ENCODE measurements around the gene KRT76. TPM values are rescaled to one million over a fixed set of nuclear protein-coding genes. Genes with fewer than 3 reads are reported as not detected.

Gene KRT76
- total RNA-seq, 3 donors from 2014 or later, result not detected

DNA sequence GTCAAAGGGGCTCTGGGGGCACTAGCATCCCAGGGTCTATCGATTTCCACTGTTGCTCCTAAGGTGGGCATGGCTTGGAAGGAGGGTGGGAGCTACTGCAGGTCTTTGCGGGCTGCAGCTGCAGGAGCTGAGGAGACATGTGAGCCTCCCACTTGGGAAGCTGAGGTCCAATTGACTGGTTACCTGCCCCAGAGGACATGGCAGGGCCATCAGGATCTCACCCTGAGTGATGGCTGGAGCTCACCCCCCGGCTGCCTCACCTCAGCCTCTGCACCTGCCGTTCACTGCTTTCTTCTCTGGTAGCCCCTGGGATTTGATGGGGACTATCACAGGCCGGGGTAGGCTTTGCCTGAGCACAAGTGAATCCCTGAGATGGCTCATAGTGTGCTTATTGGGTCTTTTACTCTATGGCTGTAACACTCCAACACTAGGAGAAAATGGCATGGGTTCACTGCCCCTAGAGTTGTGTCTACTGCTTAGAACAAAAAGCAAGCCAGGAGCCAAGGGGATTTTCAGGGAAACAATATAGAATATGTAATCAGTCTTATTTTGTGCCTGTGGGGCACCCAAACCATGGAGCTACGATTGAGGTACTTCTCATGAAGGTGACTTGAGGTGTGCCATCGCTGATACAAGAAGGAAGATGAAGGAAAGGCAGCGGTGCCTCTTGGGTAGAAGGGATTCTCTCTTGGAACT lies 40.0 kb upstream of the KRT76 start:
- Mint-ChIP-seq H3K36me3 (ENCODE audit: insufficient read depth) (no peaks in the 10 kb centered on the region), H3K4me1 (ENCODE audit: low read depth) (peaks cover 10% of the 10 kb centered on the region), H3K27me3 (ENCODE audit: low read depth) (peaks cover 5% of the 10 kb centered on the region), H3K4me3 (no peak overlapping the region), H3K9me3 (no peaks in the 10 kb centered on the region)
- DNase-seq (no peak), ATAC-seq (no peak)

DNA sequence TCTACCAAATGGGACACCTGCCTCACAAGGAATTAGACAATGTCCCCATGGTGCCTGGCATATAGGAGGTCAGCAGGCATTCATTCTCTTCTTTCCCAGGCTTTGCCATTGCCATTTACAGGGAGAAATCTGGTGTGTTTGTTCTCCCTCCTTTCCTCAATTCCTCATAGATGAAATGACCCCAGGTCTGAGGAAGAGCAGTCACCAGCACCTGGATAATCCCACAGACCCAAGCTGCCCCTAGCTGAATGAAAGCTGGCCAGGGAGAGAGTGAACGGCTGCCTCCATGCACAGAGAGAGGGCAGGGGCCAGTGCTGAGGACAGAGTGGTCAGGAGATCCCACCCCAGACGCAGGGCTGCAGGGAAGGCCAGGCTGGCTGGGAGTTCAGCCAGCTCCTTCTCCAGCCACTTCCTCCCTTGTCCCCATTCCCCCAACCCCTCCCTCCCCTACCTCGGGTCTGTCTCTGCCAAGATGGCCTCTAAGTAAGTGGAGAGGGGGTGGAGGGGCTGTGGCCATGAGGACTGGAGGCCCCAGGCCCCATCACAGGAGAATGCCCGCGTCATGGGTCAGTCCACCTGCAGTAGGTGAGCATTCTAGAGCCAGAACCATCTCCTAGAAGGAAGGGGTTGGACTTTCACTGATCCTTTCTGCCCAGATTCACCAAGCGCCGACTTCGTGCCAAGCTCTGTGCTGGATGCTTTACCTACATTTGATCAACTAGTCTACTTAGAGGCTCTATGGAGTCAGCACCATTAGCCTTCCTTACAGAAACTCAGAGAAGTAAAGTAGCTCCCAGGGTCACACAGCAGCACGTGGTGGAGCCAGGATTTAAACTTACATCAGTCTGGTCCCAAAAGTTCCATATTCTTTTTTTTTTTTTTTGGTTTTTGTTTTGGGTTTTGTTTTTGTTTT lies 38.8 kb upstream of the KRT76 start:
- Mint-ChIP-seq H3K4me1 (ENCODE audit: low read depth) (peaks cover 10% of the 10 kb centered on the region), H3K27me3 (ENCODE audit: low read depth) (peaks cover 5% of the 10 kb centered on the region), H3K9me3 (no peaks in the 10 kb centered on the region), H3K4me3 (no peak overlapping the region), H3K36me3 (ENCODE audit: insufficient read depth) (no peaks in the 10 kb centered on the region)
- ATAC-seq, result no peak
- no peak for DNase-seq

DNA sequence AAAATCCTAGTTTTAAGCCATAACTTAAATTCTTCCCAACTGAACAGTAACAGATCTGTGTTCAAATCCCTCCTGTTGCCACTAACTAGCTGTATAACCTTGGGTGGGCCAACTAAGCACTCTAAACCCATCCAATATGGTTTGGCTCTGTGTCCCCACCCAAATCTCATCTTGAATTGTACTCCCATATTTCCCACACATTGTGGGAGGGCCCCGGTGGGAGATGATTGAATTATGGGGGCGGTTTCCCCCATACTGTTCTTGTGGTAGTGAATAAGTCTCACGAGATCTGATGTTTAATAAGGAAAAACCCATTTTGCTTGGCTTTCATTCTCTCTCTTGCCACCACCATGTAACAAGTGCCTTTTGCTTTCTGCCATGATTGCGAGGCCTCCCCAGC lies 38.0 kb upstream of the KRT76 start:
- Mint-ChIP-seq H3K4me3 (no peak overlapping the region), H3K27me3 (ENCODE audit: low read depth) (peaks cover 4% of the 10 kb centered on the region), H3K4me1 (ENCODE audit: low read depth) (peaks cover 10% of the 10 kb centered on the region), H3K9me3 (no peaks in the 10 kb centered on the region), H3K36me3 (ENCODE audit: insufficient read depth) (no peaks in the 10 kb centered on the region)
- no peak for DNase-seq
- ATAC-seq, result no peak

DNA sequence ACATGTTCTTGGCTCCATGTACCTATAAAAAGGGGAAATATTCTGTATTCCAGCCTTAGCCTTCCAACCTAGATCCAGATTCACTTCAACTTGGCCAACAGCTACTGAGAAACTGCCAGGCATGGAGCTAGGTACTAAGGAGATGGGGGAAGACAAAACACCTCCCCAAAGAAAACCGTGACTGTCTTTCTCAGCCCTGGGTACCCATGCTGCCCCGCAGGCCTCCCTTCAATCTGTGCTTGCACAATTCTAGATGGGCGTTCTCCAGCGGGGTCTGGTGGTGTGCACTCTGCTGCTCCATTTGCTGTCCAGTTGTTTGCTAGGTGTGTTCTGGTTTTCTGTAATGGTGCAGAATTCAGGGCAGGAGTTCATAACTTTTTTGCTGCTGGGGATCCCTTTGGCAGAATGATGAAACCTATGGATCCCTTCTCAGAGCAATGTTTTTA lies 37.6 kb upstream of the KRT76 start:
- ATAC-seq (no peak), DNase-seq (no peak)
- H3K36me3 Mint-ChIP-seq (ENCODE audit: insufficient read depth), result no peaks in the 10 kb centered on the region
- H3K4me3 Mint-ChIP-seq, result no peak overlapping the region
- H3K27me3 Mint-ChIP-seq (ENCODE audit: low read depth), result peaks cover 2% of the 10 kb centered on the region
- H3K4me1 Mint-ChIP-seq (ENCODE audit: low read depth), result peaks cover 10% of the 10 kb centered on the region
- H3K9me3 Mint-ChIP-seq, result no peaks in the 10 kb centered on the region

DNA sequence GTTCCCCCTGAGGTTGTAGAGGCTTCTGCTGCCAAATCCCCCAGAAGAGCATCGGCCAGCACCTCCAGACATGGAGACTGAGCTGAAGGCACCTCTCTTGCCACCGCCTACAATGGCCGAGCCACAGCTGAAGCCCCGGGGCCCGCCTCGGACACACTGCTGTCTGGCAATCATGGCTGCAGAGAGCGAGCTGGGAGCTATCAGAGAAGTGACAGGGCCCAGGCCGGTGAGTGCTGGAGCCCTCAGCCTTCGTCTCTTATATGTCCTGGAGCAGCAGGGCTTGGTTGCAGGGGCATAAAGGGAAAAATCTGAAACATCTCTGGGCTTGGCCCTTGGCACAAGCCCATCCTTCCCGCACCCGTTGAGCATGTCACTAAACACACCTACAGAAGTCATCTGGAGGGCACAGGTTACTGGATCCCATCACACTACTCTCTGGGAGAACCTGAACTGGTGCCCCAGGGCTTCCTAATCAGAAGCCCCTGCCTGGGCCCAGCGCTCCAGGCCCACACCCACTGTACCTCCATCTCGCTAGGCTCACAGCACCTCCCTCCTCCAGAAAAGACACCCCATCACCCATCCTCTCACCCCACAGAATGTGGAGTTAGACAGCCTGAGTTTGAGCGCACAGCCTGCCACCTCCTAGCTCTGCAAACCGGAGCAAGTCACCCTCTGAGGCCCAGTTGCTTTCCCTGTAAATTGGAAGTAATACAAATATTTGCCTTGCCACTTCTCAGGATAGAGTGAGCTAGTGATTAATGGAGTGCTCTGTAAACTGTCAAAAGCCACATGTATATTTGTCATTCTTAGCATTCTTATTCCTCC lies 37.0 kb upstream of the KRT76 start, which contains the start of gene KRT4:
Gene KRT4, minus strand, starts transcription at position 232 of the 825 bp plus-strand sequence. Its CDS starts 58 bp downstream, at position 174.
- Mint-ChIP-seq H3K4me3 (no peak within 1 kb of the TSS), H3K27me3 (ENCODE audit: low read depth) (peaks cover 2% of the 10 kb centered on the region), H3K9me3 (no peaks in the 10 kb centered on the region), H3K36me3 (ENCODE audit: insufficient read depth) (no peaks in the 10 kb centered on the region), H3K4me1 (ENCODE audit: low read depth) (peaks cover 10% of the 10 kb centered on the region)
- DNase-seq (no peak), ATAC-seq (no peak)

DNA sequence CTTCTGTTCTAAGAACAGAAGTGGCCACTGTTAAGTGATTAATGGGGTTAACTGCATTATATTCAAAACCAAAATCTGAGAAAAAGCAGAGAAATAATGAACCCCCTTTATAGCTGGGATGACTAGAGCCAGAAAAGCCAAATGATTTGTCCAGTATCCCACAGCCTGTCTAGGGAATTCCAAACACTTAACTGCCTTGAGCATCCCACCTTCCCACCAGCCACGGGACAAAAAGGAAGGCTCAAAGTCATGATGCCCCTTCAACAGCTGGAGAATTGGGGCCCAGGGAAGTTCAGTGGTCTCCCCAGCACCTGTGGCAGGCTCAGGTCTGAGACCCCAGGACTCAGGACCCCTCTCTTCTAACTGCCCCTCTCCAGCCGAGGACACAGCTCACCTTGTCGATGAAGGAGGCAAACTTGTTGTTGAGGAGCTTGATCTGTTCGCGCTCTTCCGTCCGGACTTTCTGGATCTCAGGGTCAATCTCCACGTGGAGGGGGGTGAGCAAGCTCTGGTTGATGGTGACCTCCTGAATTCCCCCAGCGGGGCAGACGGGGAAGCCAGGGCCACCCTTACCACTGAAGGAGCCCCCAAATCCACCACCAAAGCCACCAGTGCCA lies 36.2 kb upstream of the KRT76 start:
- ATAC-seq (no peak), DNase-seq (no peak)
- Mint-ChIP-seq H3K4me3 (no peak overlapping the region), H3K36me3 (ENCODE audit: insufficient read depth) (no peaks in the 10 kb centered on the region), H3K27me3 (ENCODE audit: low read depth) (peaks cover 2% of the 10 kb centered on the region), H3K4me1 (ENCODE audit: low read depth) (peaks cover 10% of the 10 kb centered on the region), H3K9me3 (no peaks in the 10 kb centered on the region)

DNA sequence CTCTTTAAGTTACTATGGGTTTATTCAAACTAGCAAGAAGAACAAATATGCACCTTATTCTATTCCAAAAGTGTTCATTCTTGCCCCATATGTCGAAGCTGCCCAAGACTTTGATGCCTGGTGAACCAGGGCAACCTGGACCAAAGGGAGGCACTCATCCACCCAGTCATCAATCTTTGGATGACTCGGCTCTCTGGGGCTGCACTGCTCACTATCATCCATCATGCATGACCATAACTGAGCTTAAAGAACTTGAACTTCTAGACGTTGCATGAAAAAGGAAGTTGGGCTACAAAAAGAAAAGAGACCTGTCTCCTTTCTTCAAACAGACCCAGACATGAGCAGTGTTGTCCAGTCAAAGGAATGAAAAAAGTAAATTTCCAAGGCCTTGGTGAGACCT lies 35.6 kb upstream of the KRT76 start:
- peaks cover 6% of the 10 kb centered on the region for H3K4me1 Mint-ChIP-seq (ENCODE audit: low read depth)
- ATAC-seq (no peak), DNase-seq (no peak)
- no peaks in the 10 kb centered on the region for H3K27me3 Mint-ChIP-seq (ENCODE audit: low read depth)
- H3K36me3 Mint-ChIP-seq (ENCODE audit: insufficient read depth), result no peaks in the 10 kb centered on the region
- no peaks in the 10 kb centered on the region for H3K9me3 Mint-ChIP-seq
- H3K4me3 Mint-ChIP-seq, result no peak overlapping the region

DNA sequence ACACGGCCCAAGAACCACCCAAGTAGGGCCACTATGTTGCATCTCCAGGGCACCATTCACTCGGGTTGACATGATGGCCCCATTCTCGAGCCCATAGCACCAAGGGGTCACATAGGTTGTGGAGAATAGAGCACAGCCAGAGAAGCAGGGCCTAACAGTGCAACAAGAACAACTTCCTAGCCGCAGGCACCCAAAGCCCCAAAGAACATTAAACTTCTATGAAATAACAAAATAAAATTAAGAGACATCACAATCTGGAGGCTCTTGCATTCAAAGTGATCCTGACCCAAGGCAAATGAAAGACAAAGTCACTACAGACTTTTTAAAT lies 34.9 kb upstream of the KRT76 start:
- Mint-ChIP-seq H3K36me3 (ENCODE audit: insufficient read depth) (no peaks in the 10 kb centered on the region), H3K4me3 (no peak overlapping the region), H3K9me3 (no peaks in the 10 kb centered on the region)

DNA sequence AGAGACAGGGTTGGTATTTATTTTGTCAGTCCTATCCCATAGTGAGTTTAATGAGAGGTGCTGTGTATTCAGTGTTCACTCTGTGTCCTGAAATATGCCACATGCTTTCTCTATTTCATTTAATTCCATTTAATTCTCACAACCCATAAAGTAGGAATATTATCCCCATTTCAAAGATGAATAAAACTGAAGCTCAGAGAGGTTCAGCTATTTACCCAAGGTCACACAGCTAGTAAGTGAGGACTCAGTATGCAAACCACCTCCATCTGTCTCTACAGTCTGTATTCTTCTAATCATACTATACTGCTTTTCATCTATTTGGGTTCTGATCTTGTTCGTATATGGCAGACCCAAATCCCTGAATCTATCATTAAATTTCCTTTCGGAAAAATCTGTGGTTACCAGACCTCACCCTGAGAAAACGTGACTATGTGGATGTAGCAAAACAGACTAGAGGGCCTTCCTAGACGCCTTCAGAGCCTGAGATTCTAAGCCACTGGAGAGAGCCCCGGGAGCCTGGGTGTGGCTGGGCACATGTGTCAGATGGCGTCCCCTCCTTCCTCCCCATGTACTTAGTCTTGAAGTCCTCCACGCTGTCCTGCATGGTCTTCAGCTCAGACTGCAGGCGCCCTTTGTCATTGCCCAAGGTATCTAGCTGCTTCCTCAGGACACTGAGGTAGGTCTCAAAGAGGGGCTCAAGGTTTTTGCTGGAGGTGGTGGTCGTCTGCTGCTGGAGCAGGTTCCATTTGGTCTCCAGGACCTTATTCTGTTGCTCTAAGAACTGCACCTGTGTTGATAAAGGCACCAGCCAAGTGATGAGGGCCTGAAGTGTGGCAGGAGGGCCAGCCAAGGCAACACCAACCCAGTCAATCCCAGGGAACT lies 34.3 kb upstream of the KRT76 start:
- peaks cover 2% of the 10 kb centered on the region for H3K27me3 Mint-ChIP-seq (ENCODE audit: low read depth)

More for the DNA sequence above, 34.9 kb upstream of the KRT76 start:
- Mint-ChIP-seq H3K4me1 (ENCODE audit: low read depth) (no peaks in the 10 kb centered on the region), H3K27me3 (ENCODE audit: low read depth) (no peaks in the 10 kb centered on the region)
- DNase-seq (no peak), ATAC-seq (no peak)

DNA sequence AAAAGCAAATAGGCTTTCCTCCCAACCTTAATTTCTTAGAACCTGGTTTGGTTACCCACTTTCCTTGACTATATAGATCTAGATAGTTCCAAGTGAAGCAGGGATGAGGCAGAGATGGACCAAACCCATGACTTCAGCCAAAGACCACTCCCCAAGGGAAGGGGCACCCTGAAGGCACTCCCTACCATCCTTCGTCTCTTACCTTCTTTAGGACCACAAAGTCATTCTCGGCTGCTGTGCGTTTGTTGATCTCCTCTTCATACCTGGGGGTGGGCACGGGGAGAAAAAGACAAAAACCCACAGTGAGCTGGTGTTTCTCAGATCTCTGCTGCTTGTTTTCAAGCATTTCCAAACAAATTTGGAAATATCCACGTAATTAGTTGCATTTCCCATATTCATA lies 33.4 kb upstream of the KRT76 start:
- Mint-ChIP-seq H3K4me1 (ENCODE audit: low read depth) (no peaks in the 10 kb centered on the region), H3K27me3 (ENCODE audit: low read depth) (peaks cover 2% of the 10 kb centered on the region), H3K4me3 (no peak overlapping the region), H3K9me3 (no peaks in the 10 kb centered on the region), H3K36me3 (ENCODE audit: insufficient read depth) (no peaks in the 10 kb centered on the region)
- ATAC-seq, result no peak
- no peak for DNase-seq

More for the DNA sequence above, 34.3 kb upstream of the KRT76 start:
- no peak for DNase-seq
- Mint-ChIP-seq H3K4me3 (no peak overlapping the region), H3K36me3 (ENCODE audit: insufficient read depth) (no peaks in the 10 kb centered on the region), H3K4me1 (ENCODE audit: low read depth) (no peaks in the 10 kb centered on the region), H3K9me3 (no peaks in the 10 kb centered on the region)
- no peak for ATAC-seq

DNA sequence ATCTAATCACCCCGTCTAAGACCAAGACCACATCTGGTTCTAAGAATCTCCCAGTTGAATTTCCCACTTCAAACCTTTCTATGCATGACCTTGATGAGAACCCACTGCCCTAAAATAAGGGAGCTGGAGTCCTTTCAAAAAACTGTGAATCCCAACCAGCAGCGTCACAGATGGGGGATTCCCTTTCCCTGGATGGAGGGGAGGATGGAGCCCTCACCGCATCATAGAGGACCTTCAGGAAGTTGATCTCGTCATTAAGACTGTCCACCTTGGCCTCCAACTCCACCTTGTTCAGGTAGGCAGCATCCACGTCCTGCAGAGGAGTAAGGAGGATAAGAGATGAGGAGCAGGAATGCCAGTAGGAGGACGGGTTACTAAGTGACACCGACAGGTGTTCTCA lies 32.0 kb upstream of the KRT76 start:
- no peak for ATAC-seq
- Mint-ChIP-seq H3K4me1 (ENCODE audit: low read depth) (no peaks in the 10 kb centered on the region), H3K36me3 (ENCODE audit: insufficient read depth) (no peaks in the 10 kb centered on the region), H3K9me3 (no peaks in the 10 kb centered on the region), H3K4me3 (no peak overlapping the region), H3K27me3 (ENCODE audit: low read depth) (peaks cover 2% of the 10 kb centered on the region)
- no peak for DNase-seq

DNA sequence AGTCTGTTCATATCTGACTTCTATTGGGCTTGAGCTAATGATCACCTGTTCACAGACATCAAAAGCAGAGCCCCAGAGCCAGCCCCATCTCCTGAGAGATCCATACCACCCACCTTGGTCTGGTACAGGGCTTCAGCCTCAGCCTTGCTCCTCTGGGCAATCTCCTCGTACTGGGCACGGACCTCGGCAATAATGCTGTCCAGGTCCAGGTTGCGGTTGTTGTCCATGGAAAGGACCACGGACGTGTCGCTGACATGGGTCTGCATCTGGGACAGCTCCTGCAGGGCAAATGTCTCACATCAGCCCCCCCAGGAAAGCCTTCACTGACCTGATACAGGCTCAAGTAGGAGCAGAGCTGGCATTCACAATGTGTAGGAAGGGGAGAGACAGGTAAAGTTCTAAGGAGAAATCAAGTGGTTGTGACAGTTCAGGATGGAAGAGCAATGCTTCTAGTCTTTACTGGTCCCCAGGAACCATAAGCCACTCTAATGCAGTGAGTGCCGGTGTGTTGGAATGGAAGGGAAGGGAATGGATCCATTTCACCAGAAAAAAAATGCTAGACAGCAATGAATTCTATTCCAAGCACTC lies 31.5 kb upstream of the KRT76 start:
- ATAC-seq, result no peak

More for the DNA sequence above, 31.5 kb upstream of the KRT76 start:
- peaks cover 2% of the 10 kb centered on the region for H3K27me3 Mint-ChIP-seq (ENCODE audit: low read depth)
- no peaks in the 10 kb centered on the region for H3K4me1 Mint-ChIP-seq (ENCODE audit: low read depth)
- H3K36me3 Mint-ChIP-seq (ENCODE audit: insufficient read depth), result no peaks in the 10 kb centered on the region
- no peaks in the 10 kb centered on the region for H3K9me3 Mint-ChIP-seq
- no peak overlapping the region for H3K4me3 Mint-ChIP-seq
- DNase-seq, result no peak
